Upper lobe of right lung (tissue), 1 donor: ENCODE measurements around the gene DUSP2. TPM values are rescaled to one million over a fixed set of nuclear protein-coding genes. Genes with fewer than 3 reads are reported as not detected.

ENCODE experiments used
- ATAC-seq: fragments of 200-7000 bp; cut with Tn5 transposase; one replicate; pipeline ENCODE4 v1.9.1; 2020; ENCODE audit warnings: mild to moderate bottlenecking, moderate library complexity
- DNase-seq: peaks from one replicate; pipeline ENCODE4 v3.0.0-alpha.2; 2020
- H3K27ac ChIP-seq: fragments of 200-600 bp; one replicate; pipeline ENCODE4 v1.8.0; 2022
- H3K27me3 ChIP-seq: fragments of 200-600 bp; one replicate; pipeline ENCODE4 v1.8.0; 2022; ENCODE audit warnings: mild to moderate bottlenecking
- H3K36me3 ChIP-seq: fragments of 200-600 bp; one replicate; pipeline ENCODE4 v1.8.0; 2022
- H3K4me1 ChIP-seq: fragments of 200-600 bp; one replicate; pipeline ENCODE4 v1.8.0; 2022
- H3K4me3 ChIP-seq: fragments of 200-600 bp; one replicate; pipeline ENCODE4 v1.8.0; 2022; ENCODE audit warnings: mild to moderate bottlenecking
- H3K9me3 ChIP-seq: fragments of 200-600 bp; one replicate; pipeline ENCODE4 v1.8.0; 2022
- CTCF ChIP-seq: fragments of 200-600 bp; IDR thresholded peaks from one replicate; pipeline ENCODE4 v1.8.0; 2022; ENCODE audit warnings: antibody characterized with exemption
- intact Hi-C: fragments of 100-400 bp; cut with DNase I; formaldehyde crosslinking; loops from one replicate; pipeline ENCODE4 v1.11.0; 2022
- total RNA-seq: library from RNA; stranded (reverse); fragmentation: NEBNext Ultra II Directional; extraction: Animal tissue kit (Norgen Biotek cat#: 25700); gene quantifications from one replicate; pipeline ENCODE4 v1.2.1, GENCODE V29; 2021
- donor health status: DM: no; HTN: yes; CAD: no; lungs with severe emphysema.

DUSP2 gene
- total RNA-seq, 1 donor from 2014 or later: 4.4 TPM

GRCh38 chr2:96103761-96104486 is 41.3 kb downstream of the DUSP2 start:
- Histone ChIP-seq H3K36me3 (no peaks in the 10 kb centered on the region), H3K4me1 (no peaks in the 10 kb centered on the region), H3K4me3 (no peak overlapping the region), H3K27me3 (no peaks in the 10 kb centered on the region), H3K27ac (no peak overlapping the region), H3K9me3 (peaks cover 10% of the 10 kb centered on the region)
- ATAC-seq (no peak), DNase-seq (peak; percentile 54)
- intact Hi-C loops: no loop called here
- TF ChIP-seq CTCF: no peak

DNA sequence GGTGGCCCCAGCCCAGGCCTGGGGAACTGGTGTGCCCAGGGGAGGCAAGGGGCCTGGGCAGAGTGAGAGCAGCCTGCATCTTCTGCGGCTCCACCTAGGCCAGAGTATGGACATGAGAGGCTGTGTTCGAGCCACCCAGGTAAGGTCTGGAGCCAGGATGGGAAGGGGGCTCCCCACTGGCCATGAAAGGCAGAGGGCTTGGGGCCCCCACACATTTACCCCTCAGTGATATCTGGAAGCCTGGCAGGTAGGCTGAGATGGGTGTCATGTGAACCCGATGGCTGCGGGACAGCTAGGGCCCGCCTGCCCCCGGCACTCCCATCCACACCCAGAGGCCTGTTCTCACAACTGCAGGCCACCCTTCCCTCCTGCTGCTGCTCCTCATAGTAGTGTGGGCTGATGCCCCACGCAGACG is 42.0 kb downstream of the DUSP2 start:
- peak; percentile 41 for DNase-seq
- no peak overlapping the region for H3K4me3 ChIP-seq
- no peak overlapping the region for H3K27ac ChIP-seq
- intact Hi-C loops: no loop called here
- H3K4me1 ChIP-seq: no peaks in the 10 kb centered on the region
- no peaks in the 10 kb centered on the region for H3K27me3 ChIP-seq
- no peaks in the 10 kb centered on the region for H3K36me3 ChIP-seq
- ATAC-seq: no peak
- peaks cover 10% of the 10 kb centered on the region for H3K9me3 ChIP-seq
- TF ChIP-seq CTCF: no peak

DNA sequence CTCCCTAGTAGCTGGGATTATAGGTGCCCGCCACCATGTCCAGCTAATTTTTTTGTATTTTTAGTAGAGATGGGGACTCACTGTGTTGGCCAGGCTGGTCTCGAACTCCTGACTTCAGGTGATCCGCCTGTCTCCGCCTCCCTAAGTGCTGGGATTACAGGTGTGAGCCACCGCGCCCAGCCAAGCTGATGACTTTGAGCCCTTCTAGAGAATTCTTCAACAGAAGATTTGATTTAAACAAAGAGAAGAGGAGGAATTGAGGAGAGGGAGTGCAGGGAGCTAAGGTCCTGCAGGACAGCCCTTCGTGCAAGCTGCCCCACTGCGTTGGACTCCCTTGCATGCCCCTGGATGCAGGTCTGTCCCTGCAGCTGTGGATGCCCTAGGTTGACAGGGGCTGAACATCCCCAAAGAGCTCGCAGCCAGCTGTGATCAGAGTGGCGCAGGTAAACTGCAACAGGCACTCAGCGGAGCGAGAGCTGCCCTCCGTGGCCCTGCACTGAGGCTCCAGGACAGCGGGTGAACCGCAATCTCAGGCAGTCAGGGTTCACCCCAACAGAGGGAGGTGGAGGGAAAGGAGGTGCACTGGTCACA is 42.5 kb downstream of the DUSP2 start:
- no peak overlapping the region for H3K4me3 ChIP-seq
- no peak overlapping the region for H3K27ac ChIP-seq
- no peak for ATAC-seq
- H3K9me3 ChIP-seq: peaks cover 10% of the 10 kb centered on the region
- no peak for TF ChIP-seq CTCF
- peak; percentile 51 for DNase-seq
- no peaks in the 10 kb centered on the region for H3K27me3 ChIP-seq
- intact Hi-C loops: no loop called here
- H3K4me1 ChIP-seq: no peaks in the 10 kb centered on the region
- no peaks in the 10 kb centered on the region for H3K36me3 ChIP-seq

DNA sequence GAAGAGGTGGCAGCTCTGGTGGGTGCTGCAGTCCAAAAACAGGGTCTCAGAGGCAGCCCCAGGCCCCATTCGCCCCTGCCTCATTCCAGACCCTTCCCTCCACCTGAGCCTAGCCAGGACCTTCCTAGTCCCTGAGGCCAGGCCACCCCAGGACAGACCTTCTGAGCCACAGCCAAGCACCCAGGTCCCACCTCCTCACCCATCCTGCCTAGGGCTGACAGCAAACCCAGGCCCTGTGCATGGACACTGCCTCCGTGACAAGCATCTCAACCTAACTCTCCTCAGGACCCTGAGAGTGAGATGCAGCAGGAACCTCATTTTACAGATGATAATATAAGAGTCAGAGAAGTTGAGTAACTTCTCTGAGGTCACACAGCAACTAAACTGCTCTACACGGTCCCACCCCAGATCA is 44.3 kb downstream of the DUSP2 start:
- H3K4me1 ChIP-seq: no peaks in the 10 kb centered on the region
- no peaks in the 10 kb centered on the region for H3K27me3 ChIP-seq
- no peak for TF ChIP-seq CTCF
- H3K4me3 ChIP-seq: no peak overlapping the region
- peak; percentile 22 for DNase-seq
- H3K9me3 ChIP-seq: peaks cover 10% of the 10 kb centered on the region
- no peaks in the 10 kb centered on the region for H3K36me3 ChIP-seq
- ATAC-seq: no peak
- no peak overlapping the region for H3K27ac ChIP-seq
- intact Hi-C loops: no loop called here

- intact Hi-C loops: no loop called here
- ATAC-seq: no peak
- TF ChIP-seq CTCF: no peak
- Histone ChIP-seq H3K4me3 (no peak overlapping the region), H3K9me3 (peaks cover 3% of the 10 kb centered on the region), H3K27ac (no peak overlapping the region), H3K36me3 (no peaks in the 10 kb centered on the region), H3K4me1 (no peaks in the 10 kb centered on the region), H3K27me3 (no peaks in the 10 kb centered on the region)
- DNase-seq: peak; percentile 61
These were observed 45.1 kb downstream of the DUSP2 start for GRCh38 chr2:96099861-96100798.
